Lower lobe of right lung (tissue), 2 donors: ENCODE measurements around the gene SDK1. TPM values are rescaled to one million over a fixed set of nuclear protein-coding genes. Genes with fewer than 3 reads are reported as not detected.
A peak's percentile ranks its signal among the peaks of the same experiment; 100 is the strongest.

Experiments
- ATAC-seq, 2 donors: fragments of 200-7000 bp; cut with Tn5 transposase; one replicate each; pipeline ENCODE4 v1.9.1; 2020 to 2022; ENCODE audit warnings: mild to moderate bottlenecking in 2 of 2, moderate library complexity in 2 of 2
- DNase-seq: peaks from one replicate; pipeline ENCODE4 v3.0.0-alpha.2; 2020
- H3K27ac ChIP-seq: fragments of 200-600 bp; one replicate; pipeline ENCODE4 v1.8.0; 2022
- H3K27me3 ChIP-seq: fragments of 200-600 bp; one replicate; pipeline ENCODE4 v1.8.0; 2022; ENCODE audit warnings: low read depth
- H3K36me3 ChIP-seq: fragments of 200-600 bp; one replicate; pipeline ENCODE4 v1.8.0; 2022; ENCODE audit warnings: mild to moderate bottlenecking
- H3K4me1 ChIP-seq: fragments of 200-600 bp; one replicate; pipeline ENCODE4 v1.8.0; 2022
- H3K4me3 ChIP-seq: fragments of 200-600 bp; one replicate; pipeline ENCODE4 v1.8.0; 2022; ENCODE audit warnings: mild to moderate bottlenecking
- H3K9me3 ChIP-seq: fragments of 200-600 bp; one replicate; pipeline ENCODE4 v1.8.0; 2022
- intact Hi-C: fragments of 100-400 bp; cut with DNase I; formaldehyde crosslinking; loops from one replicate; pipeline ENCODE4 v1.11.0; 2022
- total RNA-seq: library from RNA; stranded (reverse); fragmentation: NEBNext Ultra II Directional; extraction: Animal tissue kit (Norgen Biotek cat#: 25700); gene quantifications from one replicate; pipeline ENCODE4 v1.2.1, GENCODE V29; 2021
- TF ChIP-seq, protein P1 (sequence below): fragments of 200-600 bp; IDR thresholded peaks from one replicate; pipeline ENCODE4 v1.8.0; 2022; ENCODE audit warnings: antibody characterized with exemption, mild to moderate bottlenecking
- donor health status: DM: no; HTN: yes; CAD: no; lungs with severe emphysema.

SDK1 gene
- total RNA-seq, 1 donor from 2014 or later = 10.0 TPM

DNA sequence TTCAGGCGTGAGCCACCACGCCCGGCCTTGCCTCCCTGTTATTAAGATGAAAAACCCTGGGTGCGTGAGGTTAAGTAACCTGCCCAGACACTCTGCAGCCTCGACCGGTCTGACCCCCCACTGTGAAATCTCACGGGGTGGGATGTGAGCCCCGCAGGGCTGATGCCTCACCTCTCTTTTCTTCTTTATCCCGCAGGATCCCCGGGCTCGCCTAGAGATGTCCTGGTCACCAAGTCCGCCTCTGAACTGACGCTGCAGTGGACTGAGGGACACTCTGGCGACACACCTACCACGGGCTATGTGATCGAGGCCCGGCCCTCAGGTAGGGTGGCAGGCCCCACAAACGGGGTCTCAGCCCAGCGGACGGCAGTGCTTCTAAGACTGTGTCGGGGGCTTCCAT is 920.0 kb downstream of the SDK1 start:
- no peaks in the 10 kb centered on the region for H3K36me3 ChIP-seq
- H3K9me3 ChIP-seq = no peaks in the 10 kb centered on the region
- TF ChIP-seq, protein P1, sequence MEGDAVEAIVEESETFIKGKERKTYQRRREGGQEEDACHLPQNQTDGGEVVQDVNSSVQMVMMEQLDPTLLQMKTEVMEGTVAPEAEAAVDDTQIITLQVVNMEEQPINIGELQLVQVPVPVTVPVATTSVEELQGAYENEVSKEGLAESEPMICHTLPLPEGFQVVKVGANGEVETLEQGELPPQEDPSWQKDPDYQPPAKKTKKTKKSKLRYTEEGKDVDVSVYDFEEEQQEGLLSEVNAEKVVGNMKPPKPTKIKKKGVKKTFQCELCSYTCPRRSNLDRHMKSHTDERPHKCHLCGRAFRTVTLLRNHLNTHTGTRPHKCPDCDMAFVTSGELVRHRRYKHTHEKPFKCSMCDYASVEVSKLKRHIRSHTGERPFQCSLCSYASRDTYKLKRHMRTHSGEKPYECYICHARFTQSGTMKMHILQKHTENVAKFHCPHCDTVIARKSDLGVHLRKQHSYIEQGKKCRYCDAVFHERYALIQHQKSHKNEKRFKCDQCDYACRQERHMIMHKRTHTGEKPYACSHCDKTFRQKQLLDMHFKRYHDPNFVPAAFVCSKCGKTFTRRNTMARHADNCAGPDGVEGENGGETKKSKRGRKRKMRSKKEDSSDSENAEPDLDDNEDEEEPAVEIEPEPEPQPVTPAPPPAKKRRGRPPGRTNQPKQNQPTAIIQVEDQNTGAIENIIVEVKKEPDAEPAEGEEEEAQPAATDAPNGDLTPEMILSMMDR = no peak
- ATAC-seq (no peak), DNase-seq (no peak)
- no peaks in the 10 kb centered on the region for H3K4me1 ChIP-seq
- no peak overlapping the region for H3K27ac ChIP-seq
- no peaks in the 10 kb centered on the region for H3K27me3 ChIP-seq
- intact Hi-C loops = no loop called here
- no peak overlapping the region for H3K4me3 ChIP-seq

DNA sequence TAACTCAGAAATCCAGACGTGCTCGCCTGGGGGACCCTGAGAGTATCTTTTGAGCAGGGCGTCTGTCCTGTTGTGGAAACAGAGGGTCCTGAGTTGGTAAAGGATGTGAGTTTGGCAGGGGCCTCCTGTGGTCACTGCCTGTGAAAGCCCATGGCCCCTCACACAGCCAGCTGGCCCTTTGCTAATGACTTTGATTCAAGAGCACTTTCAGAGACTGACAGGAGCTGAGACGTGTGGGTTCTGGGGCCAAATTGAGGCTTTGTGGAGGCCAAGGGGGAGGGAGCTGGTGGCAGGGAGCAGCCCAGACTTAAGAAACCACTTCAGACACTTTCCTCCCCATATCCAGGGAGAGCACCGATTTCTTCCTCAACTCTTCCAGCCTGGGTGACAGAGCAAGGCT is 921.6 kb downstream of the SDK1 start:
- DNase-seq = no peak
- no peak for ATAC-seq
- Histone ChIP-seq H3K36me3 (no peaks in the 10 kb centered on the region), H3K27ac (no peak overlapping the region), H3K4me3 (no peak overlapping the region), H3K4me1 (no peaks in the 10 kb centered on the region), H3K27me3 (no peaks in the 10 kb centered on the region), H3K9me3 (no peaks in the 10 kb centered on the region)
- TF ChIP-seq, protein P1 = no peak
- intact Hi-C loops = no loop called here

DNA sequence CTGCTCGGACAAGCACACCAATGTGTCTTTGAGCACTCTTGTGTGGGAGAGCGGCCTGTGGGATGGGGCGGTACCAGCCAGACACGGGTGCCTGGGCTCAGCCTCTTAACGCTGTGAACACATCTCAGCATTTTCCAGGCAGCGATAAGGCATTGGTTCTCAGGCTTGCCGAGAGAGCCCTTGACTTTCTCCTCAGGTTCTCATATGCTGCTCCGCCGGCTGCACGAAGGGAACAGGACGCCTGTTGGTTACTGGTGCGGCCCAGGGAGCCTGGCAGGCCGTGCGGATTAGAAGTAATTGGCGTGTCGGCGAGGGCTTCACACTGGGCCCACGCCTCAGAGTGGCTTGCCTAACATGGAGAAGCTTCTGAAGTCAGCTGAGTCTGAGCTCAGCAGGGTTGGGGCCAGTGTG is 924.3 kb downstream of the SDK1 start:
- Histone ChIP-seq H3K9me3 (no peaks in the 10 kb centered on the region), H3K4me1 (no peaks in the 10 kb centered on the region), H3K4me3 (no peak overlapping the region), H3K36me3 (no peaks in the 10 kb centered on the region), H3K27me3 (no peaks in the 10 kb centered on the region), H3K27ac (no peak overlapping the region)
- TF ChIP-seq, protein P1 = no peak
- peak; percentile 56 for DNase-seq
- intact Hi-C loops = no loop called here
- ATAC-seq = peak; percentile 89 to 90

GRCh38 chr7:4225881-4226523 is 925.0 kb downstream of the SDK1 start:
- ATAC-seq = peak in 1 of 2 donors; percentile 13
- H3K27ac ChIP-seq = no peak overlapping the region
- H3K4me1 ChIP-seq = no peaks in the 10 kb centered on the region
- TF ChIP-seq, protein P1 = no peak
- no peak for DNase-seq
- no peaks in the 10 kb centered on the region for H3K36me3 ChIP-seq
- intact Hi-C loops = no loop called here
- no peaks in the 10 kb centered on the region for H3K9me3 ChIP-seq
- no peaks in the 10 kb centered on the region for H3K27me3 ChIP-seq
- no peak overlapping the region for H3K4me3 ChIP-seq

- DNase-seq = no peak
- no peaks in the 10 kb centered on the region for H3K9me3 ChIP-seq
- no peaks in the 10 kb centered on the region for H3K4me1 ChIP-seq
- TF ChIP-seq, protein P1 = no peak
- H3K36me3 ChIP-seq = no peaks in the 10 kb centered on the region
- no peak overlapping the region for H3K4me3 ChIP-seq
- H3K27me3 ChIP-seq = no peaks in the 10 kb centered on the region
- H3K27ac ChIP-seq = no peak overlapping the region
- intact Hi-C loops = no loop called here
- ATAC-seq = peak in 1 of 2 donors; percentile 11
These were observed 925.5 kb downstream of the SDK1 start for GRCh38 chr7:4226524-4226882.
